Glomerular endothelial cell (primary cell): ENCODE measurements around the gene DOCK1. TPM values are rescaled to one million over a fixed set of nuclear protein-coding genes. Genes with fewer than 3 reads are reported as not detected.

Source experiments
- DNase-seq: peaks from one replicate; pipeline ENCODE4 v3.0.0-alpha.2; 2011; ENCODE audit warnings: low read depth, low spot score; ENCODE audit errors: extremely low read depth
- total RNA-seq: library from RNA; depleted of rRNA; stranded (reverse); fragments of >200 nt; gene quantifications from 2 replicates; pipeline ENCODE4 v1.2.3, GENCODE V29; 2015

The DOCK1 gene
- total RNA-seq, 1 donor from 2014 or later: 90.4 TPM

- DNase-seq: no peak
Measured at GRCh38 chr10:126949161-126949503, 43.9 kb downstream of the DOCK1 start.

DNA sequence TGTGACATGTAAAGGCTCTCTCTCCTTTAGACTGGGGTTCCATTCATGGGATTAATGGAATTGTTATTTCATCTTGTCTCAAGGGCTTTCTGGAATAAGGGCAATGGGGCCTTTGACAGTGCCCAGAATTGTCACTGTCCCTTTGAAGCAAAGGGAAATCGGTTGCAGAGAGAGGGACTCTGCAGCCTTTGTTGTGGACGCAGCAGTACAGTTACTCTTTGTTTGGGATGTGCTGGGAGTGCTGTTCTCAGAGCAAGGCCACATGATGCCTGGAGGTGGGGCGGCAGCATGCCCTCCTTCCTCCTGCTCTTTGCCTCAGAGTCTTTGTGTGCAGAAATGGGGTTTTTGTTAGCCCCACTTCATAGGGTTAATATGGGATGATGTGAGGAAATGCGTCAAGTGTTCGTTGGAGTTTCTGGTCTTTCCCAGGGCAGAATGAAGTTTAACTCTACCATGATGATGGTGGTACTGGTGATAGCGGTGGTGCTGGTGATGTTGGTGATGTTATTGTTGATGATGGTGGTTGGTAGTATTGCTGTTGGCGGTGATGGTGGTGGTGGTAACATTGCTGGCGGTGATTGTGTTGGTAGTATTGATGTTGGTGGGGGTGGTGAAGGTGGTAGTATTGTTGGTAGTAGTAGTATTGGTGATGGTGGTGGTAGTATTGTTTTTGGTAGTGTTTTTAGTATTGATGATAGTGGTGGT, 45.3 kb downstream of the DOCK1 start:
- DNase-seq: no peak

DNA sequence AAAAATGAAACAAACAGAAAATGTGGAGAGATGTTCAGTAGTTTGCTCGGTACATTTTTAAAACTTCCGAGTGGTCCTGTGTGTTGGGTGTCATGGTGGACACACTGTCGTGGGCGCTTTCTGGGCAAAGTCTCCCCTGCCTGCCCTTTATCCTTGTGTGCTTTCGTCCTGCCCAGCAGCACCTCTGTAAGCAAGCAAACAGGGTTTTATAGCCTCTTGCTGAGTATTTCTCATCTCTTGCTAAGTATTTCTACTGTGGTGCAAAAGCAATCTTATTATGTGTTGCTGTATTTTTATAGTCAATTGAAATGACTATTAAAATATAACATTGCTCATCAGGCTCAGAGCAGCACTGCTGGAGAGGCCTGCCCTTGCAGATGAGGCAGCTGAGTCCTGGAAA, 48.7 kb downstream of the DOCK1 start:
- no peak for DNase-seq

DNA sequence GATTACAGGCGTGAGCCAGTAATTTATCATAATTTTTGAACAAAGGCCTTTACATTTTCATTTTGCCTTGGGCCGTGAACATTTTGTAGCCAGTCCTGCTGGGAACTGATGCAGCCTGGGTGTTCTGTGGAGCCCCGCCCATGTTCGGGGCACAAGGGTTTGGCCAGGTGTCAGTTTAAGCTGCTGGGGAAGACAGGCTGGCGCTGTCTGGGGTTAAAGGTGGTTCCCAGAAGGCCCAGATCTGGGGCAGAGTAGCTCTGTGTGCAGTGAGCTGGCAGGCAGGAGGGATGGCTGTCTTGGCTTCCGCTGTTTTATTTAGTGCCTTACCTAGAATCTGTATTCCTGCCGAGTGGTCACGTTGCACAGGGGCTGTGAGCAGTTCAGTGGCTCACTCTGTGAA, 50.2 kb downstream of the DOCK1 start:
- DNase-seq: no peak

- no peak for DNase-seq
Measured at GRCh38 chr10:126955934-126956711, 50.9 kb downstream of the DOCK1 start.

GRCh38 chr10:126956712-126957108, 51.5 kb downstream of the DOCK1 start:
- DNase-seq: no peak

- no peak for DNase-seq
Measured at GRCh38 chr10:126957111-126957510, 51.9 kb downstream of the DOCK1 start.

DNA sequence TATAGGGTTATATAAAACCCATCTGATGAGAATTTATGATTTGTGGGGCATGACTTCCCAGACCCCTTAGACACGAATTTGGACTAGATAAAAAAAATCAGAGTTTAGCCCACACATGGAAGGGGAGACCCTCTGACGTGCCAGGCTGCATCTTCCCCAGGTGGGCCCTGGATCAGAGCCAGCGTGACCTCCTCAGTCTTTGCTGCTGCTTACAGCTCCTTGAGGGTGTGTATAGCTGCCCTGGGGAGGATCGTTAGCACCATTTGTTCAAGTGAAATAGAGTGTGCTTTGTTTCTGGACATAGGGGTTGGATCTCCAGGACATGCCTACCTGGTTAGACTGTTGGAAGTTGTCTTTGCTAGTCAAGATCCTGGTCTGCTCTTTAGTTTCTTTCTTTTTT, 54.2 kb downstream of the DOCK1 start:
- no peak for DNase-seq

DNA sequence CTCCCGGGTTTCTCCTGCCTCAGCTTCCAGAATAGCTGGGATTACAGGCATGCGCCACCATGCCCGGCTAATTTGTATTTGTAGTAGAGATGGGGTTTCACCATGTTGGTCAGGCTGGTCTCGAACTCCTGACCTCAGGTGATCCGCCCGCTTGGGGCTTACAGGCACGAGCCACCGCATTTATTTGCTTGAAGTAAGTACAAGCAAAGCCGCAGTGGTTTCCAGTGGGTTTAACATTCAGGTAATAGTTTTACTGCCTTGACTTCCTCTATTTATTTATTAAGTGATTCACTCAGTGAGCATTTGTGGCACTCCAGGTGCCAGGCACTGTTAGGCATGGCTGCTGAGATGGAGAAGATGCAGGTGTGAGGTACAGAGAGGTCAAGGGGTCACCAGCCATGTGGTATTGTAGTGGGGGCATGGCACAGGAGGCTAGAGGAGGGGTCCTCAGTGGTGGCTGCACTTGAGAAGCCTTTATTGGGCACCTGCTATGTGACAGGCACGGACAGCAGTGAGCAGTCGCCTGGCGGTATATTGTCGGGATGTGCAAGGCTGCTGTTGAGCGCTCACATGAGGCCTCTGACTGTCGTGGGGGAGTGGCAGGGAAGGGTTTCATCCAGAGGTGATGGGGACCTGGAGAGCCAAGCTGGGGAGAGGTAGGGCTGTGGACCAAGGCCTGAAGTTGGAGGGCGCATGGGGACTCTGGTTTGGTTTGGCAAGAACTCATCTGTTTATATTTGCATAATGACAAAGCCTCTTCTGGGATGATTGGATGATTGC, 54.9 kb downstream of the DOCK1 start:
- no peak for DNase-seq

- DNase-seq: no peak
Measured at GRCh38 chr10:126963354-126963753, 58.1 kb downstream of the DOCK1 start.

GRCh38 chr10:126964190-126964589, 59.0 kb downstream of the DOCK1 start:
- no peak for DNase-seq

- DNase-seq: no peak
Measured at GRCh38 chr10:126966938-126967337, 61.7 kb downstream of the DOCK1 start.

DNA sequence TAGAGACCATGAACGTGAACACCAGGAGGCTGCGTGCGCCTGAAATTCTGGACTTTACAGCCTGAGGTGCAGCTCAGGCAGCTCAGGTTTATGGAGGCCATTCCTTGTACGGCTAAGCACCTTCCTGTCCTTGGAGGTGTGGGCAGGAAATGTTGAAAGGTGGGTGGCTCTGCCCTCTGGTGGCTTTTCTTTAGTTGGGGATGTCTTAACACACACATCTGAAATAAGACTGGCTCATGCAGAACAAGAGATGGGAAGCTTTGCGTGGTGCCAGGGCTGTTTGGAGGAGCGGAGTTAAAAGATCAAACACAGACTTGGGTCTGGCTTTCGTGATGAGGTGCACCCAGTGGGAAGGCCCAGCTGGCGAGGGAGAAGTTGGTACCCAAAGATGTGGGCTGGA, 64.1 kb downstream of the DOCK1 start:
- DNase-seq: no peak

GRCh38 chr10:126972635-126973414, 67.6 kb downstream of the DOCK1 start:
- peak; percentile 52 for DNase-seq

DNA sequence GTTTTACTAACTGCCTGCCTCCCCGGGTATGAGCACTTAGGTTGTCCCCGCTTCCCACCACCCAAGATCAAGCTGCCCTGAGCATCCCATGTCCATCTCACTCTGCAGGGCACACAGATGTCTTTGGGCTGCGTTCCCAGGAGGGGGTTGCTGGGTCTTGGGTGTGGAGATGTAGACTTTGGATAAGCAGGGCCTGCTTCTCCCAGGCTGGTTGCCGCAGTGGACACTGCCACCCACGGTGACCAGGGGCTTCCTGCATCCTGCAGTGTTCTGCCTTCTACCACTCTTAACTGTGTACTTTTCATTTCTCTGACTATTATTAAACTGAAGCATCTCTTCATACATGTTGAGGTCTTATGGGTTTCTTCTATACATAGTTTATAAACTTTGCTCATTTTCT, 70.0 kb downstream of the DOCK1 start:
- no peak for DNase-seq

DNA sequence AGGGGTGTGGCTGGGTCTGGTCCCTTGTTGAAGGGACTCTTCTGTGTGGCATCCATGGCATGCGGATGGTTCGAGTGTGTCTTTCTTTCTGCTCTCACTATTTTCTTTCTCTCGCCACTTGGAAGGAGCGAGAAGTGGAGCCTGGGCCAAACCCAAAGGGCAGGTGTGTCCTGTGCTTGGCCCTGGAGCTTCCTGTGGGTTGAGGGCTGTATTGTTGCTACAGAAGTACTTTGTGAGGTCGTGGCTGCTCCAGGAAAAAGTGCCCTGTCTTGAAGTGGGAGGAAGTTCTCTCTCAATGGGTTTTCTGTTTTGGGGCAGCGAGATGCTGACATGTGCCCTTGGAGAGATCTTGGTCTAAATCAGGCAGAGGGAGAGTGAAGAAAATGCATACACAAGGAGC, 72.0 kb downstream of the DOCK1 start:
- no peak for DNase-seq

DNA sequence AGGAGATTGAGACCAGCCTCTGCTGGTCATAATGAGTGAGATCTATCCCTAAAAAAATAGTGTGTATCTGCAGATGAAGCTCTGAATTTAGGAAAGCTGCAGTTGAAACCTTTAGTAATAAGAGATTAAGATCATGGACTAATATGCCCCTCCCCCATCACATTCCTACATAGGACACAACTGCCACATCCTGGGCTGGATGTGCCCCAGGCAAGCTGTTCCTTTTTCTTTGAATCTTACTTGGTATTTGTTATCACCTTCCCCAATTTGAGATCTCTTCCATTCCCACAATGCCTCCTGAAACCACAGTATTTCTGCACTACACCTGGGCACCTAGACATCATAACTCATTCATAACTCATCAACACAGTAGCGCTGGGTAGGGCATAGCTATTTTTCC, 74.1 kb downstream of the DOCK1 start:
- DNase-seq: no peak

- no peak for DNase-seq
Measured at GRCh38 chr10:126993208-126993607, 88.0 kb downstream of the DOCK1 start.

GRCh38 chr10:126997801-126998590, 92.8 kb downstream of the DOCK1 start:
- no peak for DNase-seq

DNA sequence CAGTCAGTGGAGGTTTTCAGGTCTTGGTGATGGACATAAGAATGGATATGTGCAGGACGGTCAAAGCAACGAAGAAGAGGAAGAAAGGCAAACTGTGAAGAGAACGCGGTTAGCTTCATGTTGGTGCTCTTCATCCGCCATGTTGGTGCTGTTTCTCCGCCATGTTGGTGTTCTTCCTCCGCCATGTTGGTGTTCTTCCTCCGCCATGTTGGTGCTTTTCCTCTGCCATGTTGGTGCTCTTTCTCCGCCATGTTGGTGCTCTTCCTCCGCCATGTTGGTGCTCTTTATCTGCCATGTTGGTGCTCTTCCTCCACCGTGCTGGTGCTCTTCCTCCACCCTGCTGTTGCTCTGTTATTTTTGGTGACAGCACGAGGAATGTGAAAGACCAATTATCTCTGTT, 95.4 kb downstream of the DOCK1 start:
- no peak for DNase-seq
